CD4-positive, alpha-beta T cell treated with Interleukin-12 subunit alpha and Interleukin-12 subunit beta, for 1 hour (primary cell): ENCODE data around the gene CHST11.
"Not testable (repeated sequence)": the region's sequence is repeated elsewhere in the genome, so short reads cannot be mapped to it uniquely, and the experiment has no call there.

Experiments
- DNase-seq: peaks from one replicate; pipeline ENCODE4 v3.0.0-alpha.2; 2020

The CHST11 gene

GRCh38 chr12:104730763-104731162 lies 274.0 kb downstream of the CHST11 start:
- DNase-seq: no peak

DNA sequence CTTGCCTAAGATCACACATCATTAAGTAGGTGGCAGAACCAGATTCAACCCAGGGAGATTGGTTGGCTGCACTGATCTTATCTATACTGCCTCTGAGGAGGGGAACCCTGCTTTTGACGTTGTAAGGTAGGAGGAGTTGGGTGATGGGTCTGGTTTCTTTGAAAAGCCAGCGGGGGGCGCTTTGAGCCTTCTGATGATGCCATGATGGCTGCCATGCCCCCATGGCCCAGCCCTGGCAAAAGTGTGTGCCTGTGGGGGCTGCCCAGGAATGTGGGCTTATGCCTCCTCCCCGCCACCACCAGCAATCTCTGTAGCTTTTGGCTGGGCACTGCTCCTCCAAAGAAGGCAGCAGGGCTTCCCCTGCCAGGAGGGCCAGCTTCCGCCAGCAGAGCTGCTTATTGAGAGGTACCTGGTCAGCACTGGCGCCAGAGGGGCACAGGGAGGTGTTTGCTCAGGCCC lies 277.0 kb downstream of the CHST11 start:
- DNase-seq: peak; percentile 32

GRCh38 chr12:104734541-104735095 lies 277.9 kb downstream of the CHST11 start:
- DNase-seq: no peak

- DNase-seq: no peak
Measured at GRCh38 chr12:104735801-104736200, 279.1 kb downstream of the CHST11 start.

DNA sequence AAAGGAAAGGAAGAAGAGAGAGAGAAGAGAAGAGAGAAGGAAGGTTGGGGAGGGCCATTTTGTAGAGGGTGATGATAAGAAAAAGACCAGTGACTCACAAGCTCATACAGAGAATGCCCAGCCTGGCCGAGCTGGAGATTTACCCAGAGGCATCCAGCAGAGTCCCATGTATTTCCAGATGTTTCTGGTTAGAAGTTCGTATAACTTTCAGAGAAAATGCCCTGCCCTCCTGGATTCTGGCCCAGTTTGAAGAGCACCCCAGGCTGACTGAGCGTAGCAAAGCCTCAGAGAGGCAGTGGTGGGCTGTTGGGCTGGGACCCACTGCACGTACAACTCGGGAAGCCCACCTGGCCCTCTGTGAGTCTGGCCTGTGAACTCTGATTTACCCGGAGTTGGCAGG lies 279.6 kb downstream of the CHST11 start:
- DNase-seq: no peak

- DNase-seq: no peak
Measured at GRCh38 chr12:104737113-104737512, 280.4 kb downstream of the CHST11 start.

DNA sequence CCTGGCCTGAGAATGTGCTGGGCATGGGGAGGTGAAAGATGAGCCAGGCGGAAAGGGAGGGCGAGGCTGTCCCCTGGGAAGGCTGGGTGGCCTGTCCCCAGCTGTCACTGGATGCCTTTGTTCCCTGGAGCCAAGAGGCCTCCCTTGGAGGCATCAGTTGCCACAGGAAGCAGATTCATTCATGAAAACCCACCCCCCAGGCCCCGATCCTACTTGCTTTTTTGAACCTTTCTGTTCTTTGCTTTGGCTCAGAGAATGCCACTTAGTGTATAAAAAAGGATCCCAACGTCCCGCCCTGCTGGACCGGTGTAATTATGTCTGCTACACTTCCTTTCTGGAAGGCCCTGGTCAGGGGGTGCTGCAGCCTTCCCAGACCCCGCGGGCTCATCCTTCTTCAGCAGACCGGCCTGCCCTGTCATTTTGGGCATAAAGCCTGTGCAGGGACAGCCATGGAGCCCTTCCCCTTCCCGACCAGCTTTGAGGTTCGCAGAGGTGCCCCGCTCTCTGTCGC lies 281.1 kb downstream of the CHST11 start:
- DNase-seq: no peak

- DNase-seq: no peak
Measured at GRCh38 chr12:104738331-104738730, 281.6 kb downstream of the CHST11 start.

GRCh38 chr12:104738776-104739642 lies 282.3 kb downstream of the CHST11 start:
- DNase-seq: no peak

GRCh38 chr12:104740668-104741067 lies 283.9 kb downstream of the CHST11 start:
- peak; percentile 28 for DNase-seq

DNA sequence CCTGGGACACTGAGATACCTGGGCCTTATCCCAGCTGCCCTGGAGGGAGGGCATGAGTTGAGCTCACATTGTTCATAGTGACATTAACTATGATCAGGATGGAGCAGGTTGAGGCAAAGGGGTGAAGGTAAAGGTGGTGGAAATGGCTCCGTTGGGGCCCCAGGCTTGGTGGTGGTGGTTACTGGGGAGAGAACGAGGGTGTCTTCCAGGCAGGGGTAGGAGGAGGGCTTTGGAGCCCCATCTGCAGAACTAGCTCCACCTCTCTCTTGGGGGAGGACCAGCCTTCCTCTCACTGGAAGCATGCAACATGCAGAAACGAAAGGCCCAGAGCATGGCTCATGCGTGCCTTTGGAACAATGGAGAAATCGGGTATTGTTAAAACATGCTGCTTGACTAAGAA lies 284.3 kb downstream of the CHST11 start:
- no peak for DNase-seq

- no peak for DNase-seq
Measured at GRCh38 chr12:104741497-104742367, 285.0 kb downstream of the CHST11 start.

DNA sequence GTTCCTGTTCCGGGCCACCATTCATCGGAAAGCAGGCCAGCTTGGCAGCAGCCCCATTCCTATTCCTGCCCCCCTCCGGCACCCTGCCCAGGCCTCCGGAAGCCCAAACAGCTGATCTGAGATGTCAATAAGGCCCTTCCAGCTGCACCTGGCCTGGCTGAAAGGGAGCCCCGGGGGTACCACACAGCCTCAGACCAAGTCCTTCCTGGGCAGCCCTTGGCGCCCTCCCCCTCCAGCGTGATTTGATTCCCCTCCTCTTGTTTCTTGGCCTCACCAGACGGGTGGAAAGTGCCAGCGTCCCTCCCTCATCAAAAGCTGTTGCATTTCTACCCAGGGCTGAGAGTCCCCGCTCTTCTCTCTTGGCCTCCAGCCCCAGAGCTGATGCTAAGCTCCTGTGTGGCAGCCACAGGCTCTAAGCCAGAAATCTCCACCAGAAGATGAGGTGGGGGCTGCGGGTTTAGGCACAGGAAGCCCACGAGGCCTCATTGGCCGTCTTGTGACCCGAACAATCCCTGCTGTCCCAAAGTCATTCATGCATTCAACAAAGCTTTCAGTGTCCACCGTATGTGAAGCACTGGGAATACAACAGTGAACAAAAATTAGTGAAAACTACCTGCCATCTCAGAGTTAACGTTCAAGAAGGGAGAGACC lies 285.9 kb downstream of the CHST11 start:
- DNase-seq: no peak

DNA sequence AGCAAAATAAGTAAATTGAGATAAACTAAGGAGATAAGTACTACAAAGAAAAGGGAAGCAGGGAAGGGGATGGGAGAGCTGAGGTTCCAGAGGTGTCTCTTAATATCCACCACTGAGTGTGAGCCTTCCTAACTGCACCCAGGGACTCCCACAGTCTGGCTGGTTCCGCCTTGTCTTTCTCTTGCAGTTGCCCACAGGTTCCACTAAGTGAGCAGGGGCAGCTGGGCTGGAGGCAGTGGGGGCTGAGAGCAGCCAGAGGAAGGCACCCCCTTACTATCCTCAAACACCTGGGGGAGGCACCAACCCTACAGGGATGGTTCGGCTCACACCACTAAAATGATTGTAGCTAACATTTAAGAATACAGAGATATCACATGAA lies 286.4 kb downstream of the CHST11 start:
- no peak for DNase-seq

DNA sequence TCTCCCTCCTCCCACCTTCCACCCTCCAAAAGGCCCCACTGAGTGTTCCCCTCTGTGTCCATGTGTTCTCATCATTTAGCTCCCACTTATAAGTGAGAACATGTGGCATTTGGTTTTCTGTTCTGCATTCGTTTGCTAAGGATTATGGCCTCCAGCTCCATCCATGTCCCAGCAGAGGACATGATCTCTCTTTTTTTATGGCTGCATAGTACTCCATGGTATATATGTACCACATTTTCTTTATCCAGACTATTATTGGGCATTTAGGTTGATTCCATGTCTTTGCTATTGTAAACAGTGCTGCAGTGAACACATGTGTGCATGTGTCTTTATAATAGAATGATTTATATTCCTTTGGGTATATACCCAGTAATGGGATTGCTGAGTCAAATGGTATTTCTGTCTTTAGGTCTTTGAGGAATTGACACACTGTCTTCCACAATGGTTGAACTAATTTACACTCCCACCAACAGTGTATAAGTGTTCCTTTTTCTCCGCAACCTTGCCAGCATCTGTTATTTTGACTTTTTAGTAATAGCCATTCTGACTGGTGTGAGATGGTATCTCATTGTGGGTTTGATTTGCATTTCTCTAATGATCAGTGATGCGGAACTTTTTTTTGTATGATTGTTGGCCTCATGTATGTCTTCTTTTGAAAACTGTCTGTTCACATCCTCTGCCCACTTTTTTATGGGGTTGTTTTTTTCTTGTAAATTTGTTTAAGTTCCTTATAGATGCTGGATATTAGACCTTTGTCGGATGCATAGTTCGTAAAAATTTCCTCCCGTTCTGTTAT lies 287.2 kb downstream of the CHST11 start:
- DNase-seq: not testable (repeated sequence)

DNA sequence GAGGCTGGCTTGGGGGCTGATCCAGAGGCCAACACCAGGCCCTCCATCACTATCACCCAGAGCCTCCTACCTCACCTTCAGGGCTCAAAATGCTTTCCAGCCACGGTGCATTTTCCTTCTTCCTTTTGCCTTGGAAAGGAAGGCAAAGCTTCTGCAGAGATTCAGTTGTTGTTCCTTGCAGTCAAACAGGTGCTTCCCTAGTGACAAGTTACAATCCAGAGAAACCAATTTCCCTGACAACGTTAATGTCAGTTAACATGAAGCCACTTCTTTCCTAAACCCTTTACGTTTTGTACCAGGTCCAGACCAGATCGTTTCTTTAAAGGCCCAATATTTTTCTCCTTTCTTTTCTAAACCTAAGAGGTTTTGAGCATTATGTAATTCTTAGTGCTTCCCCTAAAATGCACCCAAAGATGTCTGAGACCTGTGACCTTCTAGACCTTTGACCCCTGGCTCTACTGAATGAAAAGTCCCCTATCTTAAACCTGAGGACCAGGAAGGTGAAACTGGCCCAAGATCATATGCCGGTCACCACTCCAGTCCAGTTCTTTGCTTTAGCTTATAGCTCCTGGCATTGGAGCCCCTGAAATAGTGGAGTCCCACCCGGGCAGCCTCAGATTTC lies 289.8 kb downstream of the CHST11 start:
- DNase-seq: no peak

DNA sequence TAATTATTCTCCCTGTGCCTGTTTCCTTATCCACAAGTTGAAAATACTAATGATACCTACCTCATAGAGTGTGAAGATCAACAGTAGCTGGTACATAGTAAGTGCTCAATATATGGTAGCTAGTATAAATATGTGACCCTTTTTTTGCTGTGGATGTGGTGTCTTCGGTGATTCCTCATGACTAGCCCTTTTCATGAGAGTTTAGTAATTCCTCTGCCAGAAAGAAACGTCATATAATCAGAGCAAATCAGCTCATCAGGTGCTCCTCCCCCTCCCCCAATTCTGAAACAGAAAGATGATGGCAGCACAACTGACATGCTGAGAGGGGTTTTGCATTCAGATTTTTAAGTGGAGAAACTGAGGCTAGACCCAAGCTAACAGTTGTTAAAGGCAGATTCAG lies 290.6 kb downstream of the CHST11 start:
- DNase-seq: no peak

- peak; percentile 12 for DNase-seq
Measured at GRCh38 chr12:104747955-104748354, 291.2 kb downstream of the CHST11 start.

GRCh38 chr12:104748356-104748755 lies 291.6 kb downstream of the CHST11 start:
- no peak for DNase-seq

- no peak for DNase-seq
Measured at GRCh38 chr12:104748790-104749189, 292.0 kb downstream of the CHST11 start.

DNA sequence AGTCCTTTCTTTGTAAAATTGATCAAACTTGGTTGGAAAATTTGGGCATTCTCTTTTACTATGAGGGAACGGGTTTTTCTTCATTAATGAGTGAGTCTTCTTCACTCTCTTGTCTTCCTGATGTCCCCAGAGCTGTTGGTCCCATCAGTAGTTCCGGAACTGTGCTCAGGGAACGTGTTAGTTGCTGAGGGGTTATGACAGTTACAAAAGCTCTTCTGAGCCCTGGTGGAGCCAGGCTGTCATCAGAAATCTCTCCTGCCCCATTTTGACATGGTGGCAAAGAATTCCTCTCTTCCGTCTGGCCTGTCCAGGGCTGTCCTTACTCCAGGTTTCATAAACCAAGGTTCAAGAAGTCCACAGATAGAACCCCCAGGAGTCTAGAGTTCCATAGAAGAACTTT lies 292.8 kb downstream of the CHST11 start:
- no peak for DNase-seq
